Suprapubic skin (tissue), 4 donors: ENCODE measurements around the gene FAM118A.

Experiments
- EP300 ChIP-seq: sonication (generic); formaldehyde crosslinking; IDR thresholded peaks from one replicate; pipeline ENCODE4 v1.6.1; 2017; ENCODE audit warnings: antibody characterized with exemption
- POLR2A ChIP-seq, 2 donors: fragments of 450-650 bp; IDR thresholded peaks; one replicate each; pipeline ENCODE4 v1.6.1; 2017; ENCODE audit warnings: antibody characterized with exemption in 2 of 2, mild to moderate bottlenecking in 2 of 2, moderate library complexity in 2 of 2
- POLR2AphosphoS5 ChIP-seq, 3 donors: sonication (generic); formaldehyde crosslinking; IDR thresholded peaks; one replicate each; pipeline ENCODE4 v1.6.1; 2017; ENCODE audit warnings: antibody characterized with exemption in 3 of 3
- TF ChIP-seq, protein P1 (sequence below), 2 donors: fragments of 200-600 bp in 1 of 2; fragments of 450-650 bp in 1 of 2; sonication (generic) in 1 of 2; IDR thresholded peaks; one replicate each; pipeline ENCODE4 v1.5.1; 2016 to 2019; ENCODE audit warnings: antibody characterized with exemption in 2 of 2, mild to moderate bottlenecking in 1 of 2, moderate library complexity in 1 of 2

- TF ChIP-seq, protein P1, sequence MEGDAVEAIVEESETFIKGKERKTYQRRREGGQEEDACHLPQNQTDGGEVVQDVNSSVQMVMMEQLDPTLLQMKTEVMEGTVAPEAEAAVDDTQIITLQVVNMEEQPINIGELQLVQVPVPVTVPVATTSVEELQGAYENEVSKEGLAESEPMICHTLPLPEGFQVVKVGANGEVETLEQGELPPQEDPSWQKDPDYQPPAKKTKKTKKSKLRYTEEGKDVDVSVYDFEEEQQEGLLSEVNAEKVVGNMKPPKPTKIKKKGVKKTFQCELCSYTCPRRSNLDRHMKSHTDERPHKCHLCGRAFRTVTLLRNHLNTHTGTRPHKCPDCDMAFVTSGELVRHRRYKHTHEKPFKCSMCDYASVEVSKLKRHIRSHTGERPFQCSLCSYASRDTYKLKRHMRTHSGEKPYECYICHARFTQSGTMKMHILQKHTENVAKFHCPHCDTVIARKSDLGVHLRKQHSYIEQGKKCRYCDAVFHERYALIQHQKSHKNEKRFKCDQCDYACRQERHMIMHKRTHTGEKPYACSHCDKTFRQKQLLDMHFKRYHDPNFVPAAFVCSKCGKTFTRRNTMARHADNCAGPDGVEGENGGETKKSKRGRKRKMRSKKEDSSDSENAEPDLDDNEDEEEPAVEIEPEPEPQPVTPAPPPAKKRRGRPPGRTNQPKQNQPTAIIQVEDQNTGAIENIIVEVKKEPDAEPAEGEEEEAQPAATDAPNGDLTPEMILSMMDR (IDR thresholded peaks at IDR 0.05): no peak
- TF ChIP-seq POLR2A (IDR thresholded peaks at IDR 0.05) (no peak), EP300 (no peak), POLR2AphosphoS5 (IDR thresholded peaks at IDR 0.05) (no peak)
Measured at GRCh38 chr22:45296628-45297297, 13.0 kb upstream of the FAM118A start.
